ENCODE data around the gene HLA-DOA. TPM values are rescaled to one million over a fixed set of nuclear protein-coding genes. Genes with fewer than 3 reads are reported as not detected.

HLA-DOA gene
- total and polyA plus RNA-seq, 10 of the 15 experiments (the other 5 are each of a cell fraction or from before 2014, with no cell fraction given), result 8.8 to 108 (median 58.3) TPM

- 1% methylated on average over 37 of the region's 43 CpGs for WGBS (ENCODE audit: insufficient coverage, insufficient replicate concordance, low lambda C conversion rate, missing lambda C conversion rate)
- CTCF ChIA-PET, result interaction anchor here (1.1 to 13.8 kb wide), 13 partner anchors 10 to 147 kb away, joined by 3 to 162 read pairs (median 10); partner anchors contain the start of genes HLA-DMA, HLA-DMB, PSMB9 and TAP1
- TF ChIP-seq CHD2 (IDR thresholded peaks at IDR 0.05; ENCODE audit: borderline replicate concordance, low read depth, low read length) (peak; percentile 87), PAX5 (IDR thresholded peaks at IDR 0.05; ENCODE audit: borderline replicate concordance, low read depth, low read length) (peak; percentile 5; the same call in 1 of the 2 replicates), FOXM1 (IDR thresholded peaks at IDR 0.05; ENCODE audit: low read depth, low read length) (no peak), ESRRA (IDR thresholded peaks at IDR 0.05; ENCODE audit: low read length) (peak; percentile 39; the same call in 1 of the 2 replicates), MEF2B (IDR thresholded peaks at IDR 0.05; ENCODE audit: partially characterized antibody, poor library complexity, severe bottlenecking) (peak; percentile 52), SREBF1 (IDR thresholded peaks at IDR 0.05; ENCODE audit: low read length) (peak; percentile 51), GATAD2B (conservative IDR thresholded peaks at IDR 0.05; ENCODE audit: low read depth) (peak; percentile 47), CBFB (IDR thresholded peaks at IDR 0.05; ENCODE audit: low read depth) (0 out of 2 replicates have a peak, but pooled peaks have one; percentile 34), YY1 (IDR thresholded peaks at IDR 0.05; ENCODE audit: low read depth, low read length) (peak; percentile 74), PRDM15 (CRISPR knock-in tag; IDR thresholded peaks at IDR 0.05) (peak; percentile 33; the same call in 1 of the 2 replicates), EP300 (IDR thresholded peaks at IDR 0.05; ENCODE audit: borderline replicate concordance in 1 of 2, control insufficient read depth in 1 of 2, low read depth in 2 of 2, low read length in 2 of 2) (peak in 1 of 2 experiments; percentile 2; a peak in 1 of 4 replicates), ZSCAN29 (IDR thresholded peaks at IDR 0.05) (no peak), BCL3 (IDR thresholded peaks at IDR 0.05; ENCODE audit: borderline replicate concordance, insufficient read depth, low read depth, low read length, poor library complexity, severe bottlenecking) (peak; percentile 11), BHLHE40 (IDR thresholded peaks at IDR 0.05; ENCODE audit: borderline replicate concordance in 1 of 2, low read depth in 2 of 2, low read length in 1 of 2) (peak in 1 of 2 experiments; percentile 44; a peak in 2 of 4 replicates), YBX1 (IDR thresholded peaks at IDR 0.05) (no peak), MEF2A (IDR thresholded peaks at IDR 0.05; ENCODE audit: insufficient read depth, low read depth, low read length) (peak; percentile 52; the same call in 1 of the 2 replicates)
Measured at GRCh38 chr6:32970413-32971241, 38.8 kb downstream of the HLA-DOA start.

More at GRCh38 chr6:32970413-32971241, 38.8 kb downstream of the HLA-DOA start:
- peak overlapping the region; percentile 100 for H3K27ac ChIP-seq (ENCODE audit: control insufficient read depth, insufficient read depth)
- H4K20me1 ChIP-seq (ENCODE audit: control insufficient read depth, insufficient read depth), result peaks cover 26% of the 10 kb centered on the region
- H3K9ac ChIP-seq (ENCODE audit: control insufficient read depth, insufficient read depth, low read length), result peak overlapping the region; percentile 100
- DNase-seq (ENCODE audit: low read depth, low spot score) (peak; percentile 61), ATAC-seq (peak; percentile 32), FAIRE-seq (peak; percentile 23)
- H3K4me3 ChIP-seq, result peak overlapping the region; percentile 90
- SMC1A ChIA-PET (ENCODE audit: uncharacterized antibody, unreplicated experiment), result interaction anchor here (1.5 to 17.2 kb wide), 9 partner anchors 15 to 131 kb away, joined by 4 to 347 read pairs (median 13); partner anchors contain the start of genes HLA-DMA, HLA-DMB, HLA-DOA and HLA-DPA1
- intact Hi-C loops (cut with micrococcal nuclease; ENCODE audit: unreplicated experiment), result loop anchor here (2.0 to 5.0 kb wide), 3 partner anchors 18 to 128 kb away; partner anchors contain the start of genes HLA-DMA and PSMB8
- H3K4me2 ChIP-seq (ENCODE audit: control insufficient read depth, insufficient read depth), result peak overlapping the region; percentile 82
- H2AFZ ChIP-seq (ENCODE audit: control insufficient read depth, low read depth, low read length), result no peak overlapping the region
- H3K9me3 ChIP-seq (replicated peaks; ENCODE audit: control insufficient read depth, insufficient read depth, low read length), result no peaks in the 10 kb centered on the region
- no peaks in the 10 kb centered on the region for H3K27me3 ChIP-seq (replicated peaks in 1 of 2; ENCODE audit: control insufficient read depth in 2 of 2, insufficient read depth in 2 of 2, low read length in 1 of 2)
- H3K4me1 ChIP-seq (ENCODE audit: control insufficient read depth, insufficient read depth, low read length), result peaks cover 8% of the 10 kb centered on the region
- peaks cover 92% of the 10 kb centered on the region for H3K79me2 ChIP-seq (ENCODE audit: control insufficient read depth, insufficient read depth, low read length)
- in situ Hi-C loops (cut with MboI), result loop anchor here (25.0 kb wide), 2 partner anchors 1408 to 1692 kb away; partner anchors contain the start of gene LTA
- H3K36me3 ChIP-seq (ENCODE audit: control insufficient read depth in 2 of 2, insufficient read depth in 2 of 2, low read length in 1 of 2), result peaks cover 19 to 23% of the 10 kb centered on the region in 2 experiments
- POLR2A ChIA-PET, result interaction anchor here (0.7 to 16.6 kb wide), 18 partner anchors 10 to 841 kb away, joined by 3 to 486 read pairs (median 18); partner anchors contain the start of genes FKBPL, HLA-DMA, HLA-DMB and HLA-DPA1
- RAD21 ChIA-PET (ENCODE audit: unreplicated experiment), result interaction anchor here (1.0 to 12.2 kb wide), 11 partner anchors 15 to 279 kb away, joined by 4 to 224 read pairs (median 16); partner anchors contain the start of genes HLA-DMA, HLA-DMB, HLA-DPB1 and PSMB9
- BruUV-seq (replicated peaks), result no TSS peak
